Naive B cell (primary cell): ENCODE data around the gene MRM1. TPM values are rescaled to one million over a fixed set of nuclear protein-coding genes. Genes with fewer than 3 reads are reported as not detected.
"Not testable (repeated sequence)": the region's sequence is repeated elsewhere in the genome, so short reads cannot be mapped to it uniquely, and the experiment has no call there.

Source experiments
- ATAC-seq, 2 donors: fragments of 150-1000 bp; cut with Tn5 transposase; 2 replicates each; pipeline ENCODE4 v1.10.0; 2021; ENCODE audit warnings: low read depth in 2 of 2, mild to moderate bottlenecking in 2 of 2, moderate library complexity in 2 of 2
- DNase-seq: peaks from one replicate; pipeline ENCODE4 v3.0.0; 2022
- H3K27ac Mint-ChIP-seq, 6 donors: one replicate each; pipeline ENCODE4 v1.8.0; 2020 to 2022; ENCODE audit warnings: mild to moderate bottlenecking in 6 of 6, mixed read lengths in 6 of 6, moderate library complexity in 5 of 6, inconsistent platforms in 2 of 6
- H3K27me3 Mint-ChIP-seq, 3 donors: one replicate each; pipeline ENCODE4 v1.8.0; 2021 to 2022; ENCODE audit warnings: mixed read lengths in 3 of 3, mild to moderate bottlenecking in 1 of 3
- H3K36me3 Mint-ChIP-seq, 2 donors: one replicate each; pipeline ENCODE4 v1.8.0; 2020 to 2022; ENCODE audit warnings: mixed read lengths in 2 of 2, inconsistent platforms in 1 of 2, mild to moderate bottlenecking in 1 of 2
- H3K4me1 Mint-ChIP-seq, 3 donors: one replicate each; pipeline ENCODE4 v1.8.0; 2020 to 2022; ENCODE audit warnings: mixed read lengths in 3 of 3, inconsistent platforms in 1 of 3, mild to moderate bottlenecking in 1 of 3, moderate library complexity in 1 of 3
- H3K4me3 Mint-ChIP-seq, 8 donors: one replicate each; pipeline ENCODE4 v1.8.0; 2020 to 2022; ENCODE audit warnings: mild to moderate bottlenecking in 8 of 8, mixed read lengths in 8 of 8, moderate library complexity in 8 of 8, inconsistent platforms in 2 of 8
- H3K9me3 Mint-ChIP-seq, 7 donors: one replicate each; pipeline ENCODE4 v1.8.0; 2020 to 2022; ENCODE audit warnings: mixed read lengths in 7 of 7, mild to moderate bottlenecking in 5 of 7, inconsistent platforms in 2 of 7, moderate library complexity in 1 of 7
- polyA plus RNA-seq, 6 donors: library from polyadenylated mRNA; unstranded; fragments of 300-500 nt; fragmentation: Illumina TruSeq; gene quantifications; one replicate each; pipeline ENCODE4 v1.2.3, GENCODE V29; 2021; ENCODE audit warnings: low read depth in 6 of 6

Gene MRM1
- polyA plus RNA-seq, 6 donors from 2014 or later = 3.0 to 9.1 (median 6.0) TPM

DNA sequence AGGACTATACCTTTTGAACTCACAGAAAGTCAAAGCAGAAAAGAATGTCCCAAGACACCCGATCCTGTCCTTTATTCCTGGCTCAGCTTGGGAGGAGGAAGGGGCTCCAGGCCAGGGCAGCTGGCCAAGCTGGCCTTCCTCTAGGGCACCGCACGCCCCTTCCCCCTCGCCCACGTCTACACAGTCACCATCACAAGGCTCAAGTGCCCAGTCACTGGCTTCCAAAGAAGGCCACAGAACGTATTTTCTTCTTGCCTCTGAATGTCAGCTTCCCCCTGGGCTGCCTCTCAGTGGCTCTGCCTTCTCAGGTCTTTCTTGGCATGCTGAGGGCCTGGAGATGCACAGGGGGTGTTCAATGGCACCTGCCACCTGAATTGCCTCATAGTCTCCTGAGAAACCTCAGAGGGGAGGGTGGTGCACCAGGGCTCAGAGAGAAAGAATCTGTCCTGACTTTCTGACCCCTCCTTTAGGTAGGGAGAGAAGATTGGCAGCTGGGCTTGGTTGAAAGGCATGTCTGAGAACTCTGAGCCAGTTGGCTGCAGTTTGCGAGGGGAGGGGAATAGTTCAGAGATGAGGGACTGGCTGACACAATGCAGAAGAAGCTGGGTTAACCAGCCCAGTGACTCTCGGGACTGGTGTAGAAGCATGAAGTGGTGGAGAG is 7.6 kb upstream of the MRM1 start:
- Mint-ChIP-seq H3K4me1 (peaks cover 17 to 22% (median 22%) of the 10 kb centered on the region in 3 donors), H3K27ac (no peak overlapping the region), H3K36me3 (no peaks in the 10 kb centered on the region), H3K4me3 (peak overlapping the region in 3 of 8 donors; percentile 22 to 83 (median 59)), H3K27me3 (no peaks in the 10 kb centered on the region), H3K9me3 (no peaks in the 10 kb centered on the region)
- DNase-seq (no peak), ATAC-seq (no peak)

DNA sequence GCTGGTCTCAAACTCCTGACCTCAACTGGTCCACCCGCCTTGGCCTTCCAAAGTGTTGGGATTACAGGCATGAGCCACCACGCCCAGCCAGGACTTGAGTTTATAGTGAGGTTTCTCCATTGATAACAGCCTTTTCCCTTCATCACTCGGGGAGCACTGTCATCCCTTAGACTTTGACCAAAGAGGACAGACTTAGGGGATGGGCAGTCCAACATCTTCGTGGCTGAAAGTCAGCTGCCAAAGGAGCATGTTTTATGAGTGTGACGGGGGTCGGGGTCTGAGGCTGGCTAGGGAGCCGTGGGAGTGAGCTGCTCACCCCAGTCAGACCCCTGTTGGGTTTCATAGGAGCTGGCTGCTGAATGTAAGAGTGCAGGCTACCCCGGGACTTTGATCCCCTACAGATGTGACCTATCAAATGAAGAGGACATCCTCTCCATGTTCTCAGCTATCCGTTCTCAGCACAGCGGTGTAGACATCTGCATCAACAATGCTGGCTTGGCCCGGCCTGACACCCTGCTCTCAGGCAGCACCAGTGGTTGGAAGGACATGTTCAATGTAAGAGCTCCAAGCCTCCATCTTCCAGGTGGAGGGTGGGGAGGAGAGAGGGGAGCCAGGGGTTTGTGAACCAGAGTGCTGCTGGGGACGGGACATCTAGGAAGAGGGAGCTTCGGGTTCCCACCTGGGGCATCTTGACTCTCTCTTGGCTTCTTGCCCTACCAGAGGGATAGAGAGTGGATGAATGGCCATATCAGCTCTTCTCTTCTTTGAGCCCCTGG is 6.6 kb upstream of the MRM1 start:
- ATAC-seq = no peak
- Mint-ChIP-seq H3K4me3 (peak overlapping the region in 1 of 8 donors; percentile 29), H3K27me3 (no peaks in the 10 kb centered on the region), H3K27ac (no peak overlapping the region), H3K4me1 (peaks cover 17 to 22% (median 22%) of the 10 kb centered on the region in 3 donors), H3K36me3 (no peaks in the 10 kb centered on the region), H3K9me3 (no peaks in the 10 kb centered on the region)
- no peak for DNase-seq

- Mint-ChIP-seq H3K36me3 (no peaks in the 10 kb centered on the region), H3K4me3 (peak overlapping the region in 2 of 8 donors; percentile 38 to 84), H3K4me1 (peaks cover 21 to 26% (median 24%) of the 10 kb centered on the region in 3 donors), H3K9me3 (no peaks in the 10 kb centered on the region), H3K27me3 (no peaks in the 10 kb centered on the region), H3K27ac (no peak overlapping the region)
- no peak for ATAC-seq
- no peak for DNase-seq
Observed at GRCh38 chr17:36597226-36597625, 4.2 kb upstream of the MRM1 start.

DNA sequence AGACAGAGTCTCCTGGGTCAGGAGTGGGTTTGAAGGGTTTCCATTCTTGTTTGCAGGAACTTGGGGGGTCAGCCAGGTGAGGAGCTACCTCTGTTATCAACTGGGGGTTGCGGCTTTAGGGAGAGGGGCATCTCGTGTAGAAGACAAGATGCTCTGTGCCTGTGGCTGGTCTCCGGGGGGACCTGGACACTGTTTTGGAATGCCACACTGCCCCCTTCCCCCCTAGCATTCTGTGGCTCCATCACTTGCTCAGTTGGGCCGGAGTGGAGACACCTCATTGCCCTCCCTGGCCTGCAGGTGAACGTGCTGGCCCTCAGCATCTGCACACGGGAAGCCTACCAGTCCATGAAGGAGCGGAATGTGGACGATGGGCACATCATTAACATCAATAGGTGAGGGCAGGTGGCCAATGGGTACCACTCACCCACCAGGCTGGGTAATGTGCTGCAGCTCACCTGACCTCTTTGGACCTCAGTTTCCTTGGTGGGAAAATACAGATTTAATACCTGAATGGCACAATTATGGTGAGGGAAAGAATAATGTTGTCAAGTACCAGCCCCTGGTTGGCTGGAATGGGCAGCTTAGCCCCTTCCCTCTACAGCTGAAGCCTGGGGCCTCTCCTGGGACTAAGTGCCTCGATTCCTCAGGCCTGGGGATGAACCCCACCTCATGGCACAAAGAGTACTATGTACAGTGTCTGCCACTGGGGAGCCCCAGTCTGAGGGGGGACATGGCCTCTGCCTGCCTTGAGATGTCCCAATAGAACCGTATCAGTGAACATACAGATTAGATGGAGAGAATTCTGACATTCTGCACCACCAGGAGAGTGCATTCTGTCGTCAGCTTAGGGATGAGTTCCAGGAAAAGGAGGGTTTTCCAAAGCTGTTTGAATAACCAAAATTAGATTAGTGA is 3.3 kb upstream of the MRM1 start:
- H3K27ac Mint-ChIP-seq = no peak overlapping the region
- H3K9me3 Mint-ChIP-seq = no peaks in the 10 kb centered on the region
- no peaks in the 10 kb centered on the region for H3K27me3 Mint-ChIP-seq
- ATAC-seq = no peak
- no peak for DNase-seq
- H3K36me3 Mint-ChIP-seq = no peaks in the 10 kb centered on the region
- peaks cover 21 to 26% (median 23%) of the 10 kb centered on the region in 3 donors for H3K4me1 Mint-ChIP-seq
- H3K4me3 Mint-ChIP-seq = peak overlapping the region in 2 of 8 donors; percentile 29 to 84

DNA sequence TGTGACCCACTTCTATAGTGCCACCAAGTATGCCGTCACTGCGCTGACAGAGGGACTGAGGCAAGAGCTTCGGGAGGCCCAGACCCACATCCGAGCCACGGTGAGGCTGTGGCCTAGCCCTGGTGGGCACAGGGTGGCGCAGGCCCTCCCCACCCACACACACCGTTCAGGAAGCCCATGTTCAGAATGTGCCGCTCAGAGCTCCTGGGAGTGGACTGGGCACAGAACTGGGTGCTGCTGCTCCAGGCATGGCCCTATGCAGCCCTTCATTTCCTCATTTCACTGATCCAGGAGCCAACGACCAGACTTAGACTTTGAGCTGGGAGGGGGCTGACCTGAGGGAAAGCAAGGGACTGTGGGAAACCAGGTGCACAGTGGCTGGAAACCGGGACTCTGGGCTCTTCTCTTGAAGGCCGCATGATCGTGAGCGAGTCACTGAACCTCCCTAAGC is 2.4 kb upstream of the MRM1 start:
- Mint-ChIP-seq H3K9me3 (no peaks in the 10 kb centered on the region), H3K4me1 (peaks cover 21 to 26% (median 23%) of the 10 kb centered on the region in 3 donors), H3K36me3 (no peaks in the 10 kb centered on the region), H3K27ac (peak overlapping the region in 1 of 6 donors; percentile 33), H3K4me3 (peak overlapping the region in 2 of 8 donors; percentile 9 to 41), H3K27me3 (no peaks in the 10 kb centered on the region)
- DNase-seq (no peak), ATAC-seq (no peak)

GRCh38 chr17:36599546-36600250 is 1.7 kb upstream of the MRM1 start:
- Mint-ChIP-seq H3K4me1 (peaks cover 28 to 30% (median 30%) of the 10 kb centered on the region in 3 donors), H3K27me3 (no peaks in the 10 kb centered on the region), H3K4me3 (peak overlapping the region in 5 of 8 donors; percentile 15 to 90 (median 45)), H3K36me3 (no peaks in the 10 kb centered on the region), H3K27ac (no peak overlapping the region), H3K9me3 (no peaks in the 10 kb centered on the region)
- ATAC-seq (no peak), DNase-seq (no peak)

DNA sequence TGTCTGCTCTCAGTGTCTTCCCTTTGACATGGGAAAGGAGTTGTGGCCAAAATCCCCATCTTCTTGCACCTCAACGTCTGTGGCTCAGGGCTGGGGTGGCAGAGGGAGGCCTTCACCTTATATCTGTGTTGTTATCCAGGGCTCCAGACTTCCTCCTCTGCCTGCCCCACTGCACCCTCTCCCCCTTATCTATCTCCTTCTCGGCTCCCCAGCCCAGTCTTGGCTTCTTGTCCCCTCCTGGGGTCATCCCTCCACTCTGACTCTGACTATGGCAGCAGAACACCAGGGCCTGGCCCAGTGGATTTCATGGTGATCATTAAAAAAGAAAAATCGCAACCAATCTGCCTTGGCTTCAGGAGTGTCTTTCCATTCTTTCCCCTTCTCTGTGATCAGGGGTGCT is 918 bp upstream of the MRM1 start:
- H3K9me3 Mint-ChIP-seq = no peaks in the 10 kb centered on the region
- peak overlapping the region in 3 of 6 donors; percentile 26 to 90 (median 82) for H3K27ac Mint-ChIP-seq
- DNase-seq = no peak
- H3K27me3 Mint-ChIP-seq = no peaks in the 10 kb centered on the region
- H3K4me3 Mint-ChIP-seq = peak overlapping the region; percentile 89 to 97 (median 94)
- ATAC-seq = no peak
- H3K4me1 Mint-ChIP-seq = peaks cover 33 to 34% (median 34%) of the 10 kb centered on the region in 3 donors
- peaks cover 0 to 3% of the 10 kb centered on the region in 2 donors for H3K36me3 Mint-ChIP-seq

GRCh38 chr17:36600936-36601302 is 464 bp upstream of the MRM1 start:
- H3K4me3 Mint-ChIP-seq = peak overlapping the region; percentile 89 to 97 (median 94)
- DNase-seq (no peak), ATAC-seq (peak; percentile 12 to 27)
- peaks cover 33 to 39% (median 38%) of the 10 kb centered on the region in 3 donors for H3K4me1 Mint-ChIP-seq
- H3K27ac Mint-ChIP-seq = peak overlapping the region in 5 of 6 donors; percentile 90 to 97 (median 92)
- no peaks in the 10 kb centered on the region for H3K9me3 Mint-ChIP-seq
- no peaks in the 10 kb centered on the region for H3K27me3 Mint-ChIP-seq
- H3K36me3 Mint-ChIP-seq = peaks cover 0 to 5% of the 10 kb centered on the region in 2 donors

GRCh38 chr17:36602030-36602748 is 806 bp downstream of the MRM1 start:
- Mint-ChIP-seq H3K27ac (peak overlapping the region in 4 of 6 donors; percentile 27 to 92 (median 84)), H3K4me1 (peaks cover 36 to 43% (median 42%) of the 10 kb centered on the region in 3 donors), H3K4me3 (peak overlapping the region; percentile 89 to 97 (median 94)), H3K9me3 (no peaks in the 10 kb centered on the region), H3K27me3 (no peaks in the 10 kb centered on the region), H3K36me3 (peaks cover 0 to 5% of the 10 kb centered on the region in 2 donors)
- ATAC-seq = peak in 1 of 2 donors; percentile 1
- DNase-seq = no peak

DNA sequence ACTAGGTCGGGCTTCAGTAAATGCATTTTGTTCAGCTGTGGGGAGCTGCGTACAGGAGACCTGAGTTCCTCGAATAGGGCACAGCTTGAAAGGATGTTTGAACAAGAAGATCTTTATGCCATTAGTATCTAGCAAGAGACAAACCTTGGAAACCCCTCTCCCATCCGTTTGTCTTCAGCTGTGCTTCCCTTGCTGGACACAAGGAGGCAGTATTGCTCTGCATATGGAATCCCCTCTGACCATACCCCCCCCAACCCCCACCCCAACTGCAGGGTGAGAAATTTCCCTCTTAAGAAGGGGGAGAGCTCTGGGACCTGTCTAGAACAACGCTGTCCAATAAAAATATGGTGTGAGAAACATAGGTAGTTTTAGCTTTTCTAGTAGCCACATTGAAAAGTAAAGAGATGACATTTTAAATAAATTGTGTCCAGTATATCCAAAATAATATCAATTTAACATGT is 1.6 kb downstream of the MRM1 start:
- DNase-seq (peak; percentile 63), ATAC-seq (peak; percentile 41 to 46)
- no peaks in the 10 kb centered on the region for H3K27me3 Mint-ChIP-seq
- H3K9me3 Mint-ChIP-seq = no peaks in the 10 kb centered on the region
- H3K27ac Mint-ChIP-seq = peak overlapping the region in 2 of 6 donors; percentile 69 to 90
- H3K4me3 Mint-ChIP-seq = peak overlapping the region; percentile 89 to 97 (median 94)
- H3K4me1 Mint-ChIP-seq = peaks cover 39 to 46% (median 45%) of the 10 kb centered on the region in 3 donors
- H3K36me3 Mint-ChIP-seq = peaks cover 4 to 5% of the 10 kb centered on the region in 2 donors

GRCh38 chr17:36605028-36605427 is 3.6 kb downstream of the MRM1 start:
- ATAC-seq, H3K36me3 Mint-ChIP-seq, H3K27me3 Mint-ChIP-seq, H3K9me3 Mint-ChIP-seq, DNase-seq: not testable (repeated sequence)
- Mint-ChIP-seq H3K4me1 (peaks cover 44 to 64% (median 60%) of the 10 kb centered on the region in 3 donors), H3K4me3 (peak overlapping the region in 2 of 8 donors; percentile 14 to 21), H3K27ac (peak overlapping the region in 2 of 6 donors; percentile 69 to 93)

DNA sequence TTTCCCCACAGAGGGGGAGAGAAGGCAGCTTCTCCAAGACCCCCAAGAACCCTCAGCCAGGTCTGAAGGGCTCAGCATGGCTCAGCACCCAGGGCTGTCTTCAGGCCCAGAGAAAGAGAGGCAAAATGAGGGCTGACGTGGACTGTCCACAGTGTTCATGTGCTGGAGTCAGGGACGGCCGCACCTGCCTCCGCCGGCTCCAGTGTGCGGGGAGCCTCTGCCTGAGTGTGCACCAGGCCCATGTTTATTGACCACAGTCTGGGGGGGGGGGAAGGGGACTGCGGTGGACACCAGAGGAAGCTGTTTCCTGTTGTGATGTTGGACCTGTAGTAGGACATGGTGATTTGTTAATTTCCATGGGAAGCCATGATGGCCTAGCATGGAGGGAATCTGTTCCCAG is 6.9 kb downstream of the MRM1 start:
- no peak overlapping the region for H3K4me3 Mint-ChIP-seq
- H3K9me3 Mint-ChIP-seq = no peaks in the 10 kb centered on the region
- H3K27ac Mint-ChIP-seq = peak overlapping the region in 2 of 6 donors; percentile 9 to 53
- H3K36me3 Mint-ChIP-seq = peaks cover 5 to 6% of the 10 kb centered on the region in 2 donors
- DNase-seq = no peak
- no peak for ATAC-seq
- H3K4me1 Mint-ChIP-seq = peaks cover 25 to 45% (median 40%) of the 10 kb centered on the region in 3 donors
- no peaks in the 10 kb centered on the region for H3K27me3 Mint-ChIP-seq
